ENCODE measurements around the gene CBX1. TPM values are rescaled to one million over a fixed set of nuclear protein-coding genes. Genes with fewer than 3 reads are reported as not detected.

Gene CBX1
- total and polyA plus RNA-seq, 2 donors from 2014 or later, result 37.8 to 40.2 TPM

DNA sequence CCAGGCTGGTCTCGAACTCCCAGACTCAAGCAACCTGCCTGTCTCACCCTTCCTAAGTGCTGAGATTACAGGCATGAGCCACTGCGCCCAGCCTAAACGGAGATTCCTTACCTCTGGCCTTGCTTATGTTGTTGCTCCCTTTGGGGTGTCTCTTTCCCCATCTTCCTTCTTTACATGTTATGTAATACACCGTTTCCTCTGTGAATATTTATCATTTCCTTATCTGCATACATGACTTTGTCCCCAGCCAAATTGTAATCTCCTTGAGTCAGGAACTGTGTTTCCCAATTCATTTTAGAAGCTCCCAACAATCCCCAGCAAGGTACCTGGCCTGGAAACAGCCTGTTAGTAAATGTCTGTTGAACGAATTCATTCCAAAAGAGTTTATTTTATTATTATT, 79.3 kb downstream of the CBX1 start:
- Histone ChIP-seq H3K4me1 (ENCODE audit: control insufficient read depth in 2 of 3, insufficient read depth in 2 of 3, low read depth in 1 of 3, low read length in 3 of 3) (peaks cover 4 to 23% (median 16%) of the 10 kb centered on the region in 3 donors), H3K36me3 (ENCODE audit: control insufficient read depth in 2 of 3, insufficient read depth in 3 of 3, low read length in 3 of 3) (no peaks in the 10 kb centered on the region), H3K9ac (ENCODE audit: low read length in 3 of 3) (no peak overlapping the region), H3K27me3 (ENCODE audit: control insufficient read depth, insufficient read depth, low read length) (peaks cover 2% of the 10 kb centered on the region), H3K27ac (ENCODE audit: low read depth in 2 of 2, low read length in 2 of 2) (no peak overlapping the region), H3K9me3 (ENCODE audit: control insufficient read depth in 2 of 3, insufficient read depth in 1 of 3, low read length in 3 of 3) (no peaks in the 10 kb centered on the region), H3K4me3 (ENCODE audit: low read length in 3 of 3) (no peak overlapping the region)
- no peak for FAIRE-seq
- intact Hi-C loops (cut with DNase I), result loop anchor here (10.0 kb wide), 1 partner anchor 113 kb away; no protein-coding TSS in a partner anchor
- TF ChIP-seq, protein P1, sequence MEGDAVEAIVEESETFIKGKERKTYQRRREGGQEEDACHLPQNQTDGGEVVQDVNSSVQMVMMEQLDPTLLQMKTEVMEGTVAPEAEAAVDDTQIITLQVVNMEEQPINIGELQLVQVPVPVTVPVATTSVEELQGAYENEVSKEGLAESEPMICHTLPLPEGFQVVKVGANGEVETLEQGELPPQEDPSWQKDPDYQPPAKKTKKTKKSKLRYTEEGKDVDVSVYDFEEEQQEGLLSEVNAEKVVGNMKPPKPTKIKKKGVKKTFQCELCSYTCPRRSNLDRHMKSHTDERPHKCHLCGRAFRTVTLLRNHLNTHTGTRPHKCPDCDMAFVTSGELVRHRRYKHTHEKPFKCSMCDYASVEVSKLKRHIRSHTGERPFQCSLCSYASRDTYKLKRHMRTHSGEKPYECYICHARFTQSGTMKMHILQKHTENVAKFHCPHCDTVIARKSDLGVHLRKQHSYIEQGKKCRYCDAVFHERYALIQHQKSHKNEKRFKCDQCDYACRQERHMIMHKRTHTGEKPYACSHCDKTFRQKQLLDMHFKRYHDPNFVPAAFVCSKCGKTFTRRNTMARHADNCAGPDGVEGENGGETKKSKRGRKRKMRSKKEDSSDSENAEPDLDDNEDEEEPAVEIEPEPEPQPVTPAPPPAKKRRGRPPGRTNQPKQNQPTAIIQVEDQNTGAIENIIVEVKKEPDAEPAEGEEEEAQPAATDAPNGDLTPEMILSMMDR (IDR thresholded peaks at IDR 0.05; ENCODE audit: borderline replicate concordance, extremely low read depth, insufficient read depth), result no peak
- no peak for DNase-seq

Small RNA genes lying within 50 kb of the gene (microRNA-seq; reads per million reads assigned to microRNA genes)
- gene MIR152, result 540 reads per million, percentile 76 among the genes with 10 or more reads in this experiment

Other genes starting within 250 kb of the CBX1 start
- 23.6 TPM for gene SP2, start 205.2 kb downstream of the CBX1 start, total RNA-seq
- gene SP2, start 205.2 kb downstream of the CBX1 start, polyA plus RNA-seq (ENCODE audit: insufficient read depth, low read depth, low replicate concordance), result 9.0 TPM
- 45.1 TPM for gene PNPO, start 159.9 kb downstream of the CBX1 start, total RNA-seq
- 55.8 TPM for gene PNPO, start 159.9 kb downstream of the CBX1 start, polyA plus RNA-seq (ENCODE audit: insufficient read depth, low read depth, low replicate concordance)
- 105 TPM for gene PRR15L, start 143.6 kb downstream of the CBX1 start, total RNA-seq
- 64.5 TPM for gene PRR15L, start 143.6 kb downstream of the CBX1 start, polyA plus RNA-seq (ENCODE audit: insufficient read depth, low read depth, low replicate concordance)
- 208 TPM for gene CDK5RAP3, start 130.4 kb downstream of the CBX1 start, total RNA-seq
- gene CDK5RAP3, start 130.4 kb downstream of the CBX1 start, polyA plus RNA-seq (ENCODE audit: insufficient read depth, low read depth, low replicate concordance), result 140 TPM
- gene COPZ2, start 63.7 kb downstream of the CBX1 start, total RNA-seq, result 24.9 TPM
- gene COPZ2, start 63.7 kb downstream of the CBX1 start, polyA plus RNA-seq (ENCODE audit: insufficient read depth, low read depth, low replicate concordance), result 38.2 TPM
- gene NFE2L1, start 53.1 kb downstream of the CBX1 start, total RNA-seq, result 254 TPM
- 146 TPM for gene NFE2L1, start 53.1 kb downstream of the CBX1 start, polyA plus RNA-seq (ENCODE audit: insufficient read depth, low read depth, low replicate concordance)
- gene SNX11, start 6.3 kb upstream of the CBX1 start, total RNA-seq, result 25.3 TPM
- gene SNX11, start 6.3 kb upstream of the CBX1 start, polyA plus RNA-seq (ENCODE audit: insufficient read depth, low read depth, low replicate concordance), result 22.4 TPM